Body of pancreas (tissue), 4 donors: Measurements from ENCODE around the gene UBALD1. TPM values are rescaled to one million over a fixed set of nuclear protein-coding genes. Genes with fewer than 3 reads are reported as not detected.
"Not testable (repeated sequence)": the region's sequence is repeated elsewhere in the genome, so short reads cannot be mapped to it uniquely, and the experiment has no call there.

Experiments
- ATAC-seq: fragments of 150-250 bp; one replicate; pipeline ENCODE4 v1.9.1; 2016
- DNase-seq, 4 donors: peaks; one replicate each; pipeline ENCODE4 v3.0.0-alpha.2; 2019
- H3K27ac ChIP-seq, 4 donors: fragments of 200-600 bp; sonication (generic); 1 replicate in 3 of 4; 2 replicates in 1 of 4; pipeline versions ENCODE4 v1.5.1 to v1.6.1; 2016 to 2019; ENCODE audit warnings: mild to moderate bottlenecking in 1 of 4, mixed read lengths in 1 of 4, moderate library complexity in 1 of 4
- H3K27me3 ChIP-seq, 2 donors: fragments of 200-600 bp; sonication (generic); one replicate each; pipeline ENCODE4 v1.6.0; 2016; ENCODE audit warnings: mild to moderate bottlenecking in 1 of 2
- H3K36me3 ChIP-seq, 2 donors: fragments of 200-600 bp; sonication (generic); replicated peaks in 1 of 2; 2 replicates each; pipeline ENCODE4 v1.5.1; 2016; ENCODE audit warnings: low read depth in 2 of 2; ENCODE audit not compliant: insufficient read depth in 1 of 2
- H3K4me1 ChIP-seq: fragments of 200-600 bp; sonication (generic); one replicate; pipeline ENCODE4 v1.6.0; 2016
- H3K4me3 ChIP-seq, 2 donors: fragments of 200-600 bp; sonication (generic); 1 replicate in 1 of 2; 2 replicates in 1 of 2; pipeline ENCODE4 v1.5.1; 2016 to 2019
- H3K9me3 ChIP-seq, 3 donors: fragments of 200-600 bp; sonication (generic); 1 replicate in 2 of 3; 2 replicates in 1 of 3; pipeline ENCODE4 v1.5.1; 2016
- POLR2A ChIP-seq, 3 donors: fragments of 450-650 bp; IDR thresholded peaks; one replicate each; pipeline ENCODE4 v1.6.1; 2016; ENCODE audit warnings: antibody characterized with exemption in 3 of 3, mild to moderate bottlenecking in 2 of 3
- WGBS, 2 donors: methylation state at CpG; one replicate each; pipeline ENCODE4 v1.1.5; 2017; 5-methylcytosine and 5-hydroxymethylcytosine counted together
- intact Hi-C: fragments of 100-400 bp; cut with DNase I; formaldehyde crosslinking; loops from one replicate; pipeline ENCODE4 v1.15.1; 2023
- total RNA-seq, 2 donors: library from RNA; depleted of rRNA; stranded (reverse); fragments of >200 nt; gene quantifications; one replicate each; pipeline ENCODE4 v1.1.0, GENCODE V29; 2016
- TF ChIP-seq, protein P1 (sequence below), 7 experiments: fragments of 450-650 bp in 4 of 7; fragments of 200-600 bp in 3 of 7; sonication (generic) in 3 of 7; IDR thresholded peaks; one replicate each; pipeline ENCODE4 v1.5.1; 2016 to 2019; ENCODE audit warnings: antibody characterized with exemption in 7 of 7

The UBALD1 gene
- total RNA-seq, 2 donors from 2014 or later: 11.9 to 19.4 TPM

DNA sequence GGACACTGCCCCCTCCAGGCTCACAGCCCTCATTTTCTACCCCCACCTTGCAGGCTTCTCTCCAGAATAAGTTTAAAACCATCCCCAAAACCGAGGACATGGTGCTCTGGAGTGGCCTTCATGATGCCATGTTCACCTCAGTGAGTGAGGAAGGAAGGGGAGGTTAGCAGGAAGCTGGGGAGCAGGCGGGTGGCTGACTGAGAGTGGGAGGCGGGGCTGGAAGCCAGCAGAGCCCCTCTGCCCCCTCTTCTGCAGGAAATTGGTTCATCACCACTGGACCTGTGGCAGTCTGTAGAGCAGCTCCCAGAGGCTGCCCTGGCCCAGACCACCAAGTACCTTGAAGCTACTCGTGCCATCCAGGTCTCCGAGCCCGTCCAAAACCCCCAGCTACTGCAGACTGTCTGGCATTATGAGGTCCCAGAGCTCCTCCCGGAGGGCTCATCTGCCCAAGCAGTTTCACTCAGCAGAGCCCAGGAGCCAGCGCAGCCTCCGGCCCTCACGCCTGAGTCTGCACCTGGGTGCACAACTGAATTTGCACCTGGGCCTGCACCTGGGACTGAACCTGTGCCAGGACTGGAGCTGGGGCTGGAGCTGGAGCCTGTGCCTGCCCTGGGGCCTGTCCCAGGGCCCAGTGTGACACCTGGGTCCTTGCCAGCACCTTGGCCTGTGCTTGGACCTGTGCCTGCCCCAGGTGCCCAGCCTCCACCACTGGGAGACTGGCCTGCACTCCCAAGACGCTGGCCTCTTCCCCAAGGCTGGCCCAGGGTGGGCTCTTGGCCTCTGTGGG lies 39.6 kb downstream of the UBALD1 start:
- ATAC-seq: peak; percentile 86
- Histone ChIP-seq H3K27me3 (no peaks in the 10 kb centered on the region), H3K36me3 (no peaks in the 10 kb centered on the region), H3K9me3 (no peaks in the 10 kb centered on the region), H3K4me1 (peaks cover 10% of the 10 kb centered on the region), H3K4me3 (no peak overlapping the region), H3K27ac (no peak overlapping the region)
- TF ChIP-seq, protein P1, sequence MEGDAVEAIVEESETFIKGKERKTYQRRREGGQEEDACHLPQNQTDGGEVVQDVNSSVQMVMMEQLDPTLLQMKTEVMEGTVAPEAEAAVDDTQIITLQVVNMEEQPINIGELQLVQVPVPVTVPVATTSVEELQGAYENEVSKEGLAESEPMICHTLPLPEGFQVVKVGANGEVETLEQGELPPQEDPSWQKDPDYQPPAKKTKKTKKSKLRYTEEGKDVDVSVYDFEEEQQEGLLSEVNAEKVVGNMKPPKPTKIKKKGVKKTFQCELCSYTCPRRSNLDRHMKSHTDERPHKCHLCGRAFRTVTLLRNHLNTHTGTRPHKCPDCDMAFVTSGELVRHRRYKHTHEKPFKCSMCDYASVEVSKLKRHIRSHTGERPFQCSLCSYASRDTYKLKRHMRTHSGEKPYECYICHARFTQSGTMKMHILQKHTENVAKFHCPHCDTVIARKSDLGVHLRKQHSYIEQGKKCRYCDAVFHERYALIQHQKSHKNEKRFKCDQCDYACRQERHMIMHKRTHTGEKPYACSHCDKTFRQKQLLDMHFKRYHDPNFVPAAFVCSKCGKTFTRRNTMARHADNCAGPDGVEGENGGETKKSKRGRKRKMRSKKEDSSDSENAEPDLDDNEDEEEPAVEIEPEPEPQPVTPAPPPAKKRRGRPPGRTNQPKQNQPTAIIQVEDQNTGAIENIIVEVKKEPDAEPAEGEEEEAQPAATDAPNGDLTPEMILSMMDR (IDR thresholded peaks at IDR 0.05): no peak
- no peak for TF ChIP-seq POLR2A (IDR thresholded peaks at IDR 0.05)
- 44 to 82% methylated on average over 6 to 11 of the region's 11 CpGs for WGBS, 2 donors
- DNase-seq: peak; percentile 74 to 92 (median 85)
- intact Hi-C loops: no loop called here

GRCh38 chr16:4573926-4574325 lies 40.8 kb downstream of the UBALD1 start:
- DNase-seq, intact Hi-C loops, H3K9me3 ChIP-seq, H3K4me1 ChIP-seq, H3K4me3 ChIP-seq, H3K27ac ChIP-seq, H3K36me3 ChIP-seq, ATAC-seq, H3K27me3 ChIP-seq: not testable (repeated sequence)
- 84% methylated on average over 7 of the region's 7 CpGs for WGBS, 2 donors

- H3K4me1 ChIP-seq: peaks cover 10% of the 10 kb centered on the region
- DNase-seq (peak in 1 of 4 donors; percentile 29), ATAC-seq (no peak)
- H3K4me3 ChIP-seq: no peak overlapping the region
- no peaks in the 10 kb centered on the region for H3K9me3 ChIP-seq
- WGBS, 2 donors: 59 to 68% methylated on average over 3 to 4 of the region's 4 CpGs
- H3K27ac ChIP-seq: no peak overlapping the region
- TF ChIP-seq, protein P1 (IDR thresholded peaks at IDR 0.05): no peak
- TF ChIP-seq POLR2A (IDR thresholded peaks at IDR 0.05): no peak
- no peaks in the 10 kb centered on the region for H3K27me3 ChIP-seq
- intact Hi-C loops: no loop called here
- no peaks in the 10 kb centered on the region for H3K36me3 ChIP-seq
Observed at GRCh38 chr16:4572715-4573114, 42.0 kb downstream of the UBALD1 start.

DNA sequence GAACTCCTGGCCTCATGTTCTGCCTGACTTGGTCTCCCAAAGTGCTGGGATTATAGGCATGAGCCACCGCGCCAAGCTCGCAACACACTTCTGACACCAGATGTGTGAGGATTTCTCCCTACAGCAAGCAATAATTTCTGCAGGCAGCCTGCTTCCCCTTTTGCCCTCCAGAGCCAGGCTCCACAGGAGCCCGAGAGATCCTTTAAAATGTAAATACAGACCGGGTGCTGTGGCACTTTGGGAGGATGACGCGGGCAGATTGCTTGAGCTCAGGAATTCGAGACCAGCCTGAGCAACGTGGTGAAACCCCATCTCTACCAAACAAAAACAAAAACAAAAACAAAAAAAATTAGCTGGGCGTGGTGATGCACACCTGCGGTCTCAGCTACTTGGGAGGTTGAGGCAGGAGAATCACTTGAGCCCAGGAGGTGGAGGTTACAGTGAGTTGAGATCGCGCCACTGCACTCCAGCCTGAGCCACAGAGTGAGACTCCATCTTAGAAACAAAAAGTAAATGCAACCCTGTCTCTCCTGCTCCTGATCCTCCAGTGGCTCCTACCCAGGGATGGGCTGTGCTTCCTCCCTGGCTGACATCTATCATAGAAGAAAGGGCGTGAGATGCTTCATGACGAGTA lies 43.9 kb downstream of the UBALD1 start:
- Histone ChIP-seq H3K27me3 (no peaks in the 10 kb centered on the region), H3K36me3 (no peaks in the 10 kb centered on the region), H3K27ac (no peak overlapping the region), H3K4me3 (no peak overlapping the region), H3K4me1 (peaks cover 10% of the 10 kb centered on the region), H3K9me3 (no peaks in the 10 kb centered on the region)
- TF ChIP-seq, protein P1 (IDR thresholded peaks at IDR 0.05): no peak
- TF ChIP-seq POLR2A (IDR thresholded peaks at IDR 0.05): no peak
- no peak for ATAC-seq
- no peak for DNase-seq
- intact Hi-C loops: no loop called here
- 81 to 84% methylated on average over 12 to 15 of the region's 15 CpGs for WGBS, 2 donors

- no peak for ATAC-seq
- H3K4me1 ChIP-seq: peaks cover 2% of the 10 kb centered on the region
- H3K4me3 ChIP-seq: no peak overlapping the region
- no peaks in the 10 kb centered on the region for H3K36me3 ChIP-seq
- H3K9me3 ChIP-seq: no peaks in the 10 kb centered on the region
- H3K27ac ChIP-seq: no peak overlapping the region
- intact Hi-C loops: no loop called here
- 75 to 81% methylated on average over 6 of the region's 6 CpGs for WGBS, 2 donors
- no peaks in the 10 kb centered on the region for H3K27me3 ChIP-seq
- no peak for TF ChIP-seq POLR2A (IDR thresholded peaks at IDR 0.05)
- TF ChIP-seq, protein P1 (IDR thresholded peaks at IDR 0.05): no peak
- DNase-seq: no peak
Observed at GRCh38 chr16:4570086-4570485, 44.6 kb downstream of the UBALD1 start.
